ELF-1 (cell line): Measurements from ENCODE around the gene COPA.
"Not testable (repeated sequence)": the region's sequence is repeated elsewhere in the genome, so short reads cannot be mapped to it uniquely, and the experiment has no call there.

Source experiments
- DNase-seq: peaks from one replicate; pipeline ENCODE4 v3.0.0-alpha.2; 2016; ENCODE audit warnings: low read depth, low spot score

Gene COPA

DNA sequence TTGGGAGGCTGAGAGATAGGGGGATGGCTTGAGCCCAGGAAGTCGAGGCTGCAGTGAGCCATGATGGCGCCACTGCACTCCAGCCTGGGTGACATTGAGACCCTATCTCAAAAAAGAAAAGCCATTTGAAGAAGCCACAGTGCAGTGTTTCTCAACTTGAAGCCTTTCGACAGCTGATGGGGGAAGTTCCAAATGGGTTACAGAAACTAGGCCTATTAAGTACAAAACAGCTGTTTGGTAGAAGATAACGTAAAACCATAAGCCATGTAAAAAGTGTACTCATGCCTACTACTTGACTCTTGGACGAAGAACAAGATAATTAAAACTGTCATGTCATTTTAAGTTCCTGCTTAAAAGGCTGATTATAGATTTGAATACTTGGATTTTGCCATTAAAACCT, 16.6 kb downstream of the COPA start:
- DNase-seq: no peak

- DNase-seq: no peak
These were observed 17.8 kb downstream of the COPA start for GRCh38 chr1:160325252-160325651.

DNA sequence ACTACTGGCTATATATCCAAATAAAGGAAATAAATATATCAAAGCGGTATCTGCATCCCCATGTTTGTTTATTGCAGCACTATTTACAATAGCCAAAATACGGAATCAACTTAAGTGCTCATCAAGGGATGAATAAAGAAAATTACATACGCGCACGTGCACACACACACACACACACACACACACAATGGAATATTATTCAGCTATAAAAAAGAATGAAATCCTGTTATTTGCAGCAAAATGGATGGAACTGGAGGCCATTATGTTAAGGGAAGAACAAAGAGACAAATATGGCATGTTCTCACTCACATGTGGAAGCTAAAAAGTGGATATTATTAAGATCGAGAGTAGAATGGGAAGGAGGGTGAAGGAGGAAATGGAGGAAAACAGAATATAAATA, 20.2 kb downstream of the COPA start:
- no peak for DNase-seq

GRCh38 chr1:160315359-160315758, 27.7 kb downstream of the COPA start:
- no peak for DNase-seq

DNA sequence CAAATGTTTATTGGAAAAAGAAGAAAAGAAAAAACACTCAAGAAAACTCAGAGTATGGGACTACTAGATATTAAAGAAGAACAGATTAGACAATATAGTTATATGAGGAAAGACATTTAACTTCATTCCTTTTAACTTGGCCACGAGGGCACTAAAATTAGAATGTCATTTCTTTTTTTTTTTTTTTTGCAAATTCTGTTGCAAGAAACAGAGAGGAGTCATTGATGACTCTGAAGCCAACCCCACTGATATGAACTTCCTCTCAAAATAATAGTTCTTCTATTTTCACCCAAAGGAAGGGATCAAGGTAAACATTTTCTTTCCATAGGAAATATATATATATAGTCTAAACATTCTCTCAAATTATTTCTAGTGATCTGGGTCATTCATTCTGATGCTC, 33.5 kb downstream of the COPA start:
- DNase-seq: no peak

DNA sequence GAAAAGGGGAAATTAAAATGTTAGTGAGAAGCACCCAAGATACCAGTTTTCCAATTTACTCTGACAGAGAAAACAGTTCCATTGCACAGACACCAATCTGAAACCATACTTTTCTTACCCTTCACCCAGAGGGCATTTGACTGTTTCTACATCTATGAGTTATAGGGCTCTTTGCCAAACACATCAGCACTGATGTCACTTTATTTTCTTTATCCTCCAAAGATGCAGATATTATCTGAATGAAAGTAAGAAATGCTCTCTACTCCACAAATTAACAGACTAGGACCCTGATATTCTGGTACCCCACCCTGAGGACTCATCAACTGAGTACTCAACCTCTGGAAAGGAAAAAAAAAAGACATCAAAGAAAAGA, 33.9 kb downstream of the COPA start:
- DNase-seq: no peak

GRCh38 chr1:160308451-160309184, 34.4 kb downstream of the COPA start:
- no peak for DNase-seq

- DNase-seq: peak; percentile 47
These were observed 35.8 kb downstream of the COPA start for GRCh38 chr1:160307118-160307791.

- no peak for DNase-seq
These were observed 42.9 kb downstream of the COPA start for GRCh38 chr1:160300173-160300572.

DNA sequence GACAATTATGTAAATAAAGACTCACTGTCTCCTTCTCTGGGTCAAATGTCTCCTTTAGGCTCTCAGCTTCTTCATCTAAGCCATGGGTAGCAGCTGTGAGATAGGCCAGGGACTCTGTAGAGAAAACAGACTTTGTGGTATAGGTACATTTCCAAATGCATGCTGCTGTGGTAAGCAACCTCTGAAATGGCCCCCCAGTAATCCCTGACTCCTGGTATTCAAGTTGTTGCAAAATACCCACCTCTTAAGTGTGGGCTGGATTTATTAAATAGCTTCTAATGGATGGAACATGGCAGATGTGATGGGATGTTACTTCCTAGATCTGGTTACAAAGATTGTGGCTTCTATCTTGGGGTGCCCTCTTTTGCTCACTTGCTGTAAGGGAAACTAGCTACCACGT, 47.0 kb downstream of the COPA start:
- no peak for DNase-seq

- DNase-seq: no peak
These were observed 49.8 kb downstream of the COPA start for GRCh38 chr1:160293020-160293968.

- peak; percentile 83 for DNase-seq
These were observed 51.5 kb downstream of the COPA start for GRCh38 chr1:160291248-160292220.

GRCh38 chr1:160287769-160288168, 55.3 kb downstream of the COPA start:
- DNase-seq: not testable (repeated sequence)

- no peak for DNase-seq
These were observed 57.5 kb downstream of the COPA start for GRCh38 chr1:160285506-160285905.

DNA sequence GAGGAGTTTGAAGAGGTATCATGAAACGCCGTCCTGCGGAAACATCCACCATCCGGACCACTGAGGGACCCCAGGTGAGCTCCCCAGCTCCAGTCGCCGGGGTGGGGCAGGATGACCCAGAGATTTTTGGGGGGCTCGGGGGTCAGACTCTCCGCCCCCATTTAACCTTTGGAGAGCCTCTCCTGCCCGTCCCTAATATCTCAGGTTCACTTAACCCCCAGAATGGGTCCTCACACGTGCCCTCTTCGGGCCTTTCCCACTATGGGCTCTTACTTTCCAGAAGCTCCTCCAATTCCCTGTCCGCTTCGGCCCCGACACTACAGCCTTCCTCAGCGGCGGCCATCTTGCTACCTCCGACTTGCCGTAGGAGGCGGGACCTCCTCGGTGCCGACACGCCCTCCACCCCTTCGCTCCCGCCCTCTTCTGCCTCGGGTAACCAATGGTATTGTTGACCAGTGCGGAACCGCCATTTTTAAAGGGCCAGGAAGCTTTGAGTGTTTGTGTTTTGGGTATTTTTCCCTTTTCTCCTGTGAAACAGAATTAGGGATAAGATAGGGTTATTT, 58.2 kb downstream of the COPA start, which contains the start of gene PEX19:
Gene PEX19 (minus strand): TSS at position 352 of the 563 bp plus-strand sequence. CDS start 9 bp downstream, at position 343.
- DNase-seq: peak; percentile 95

DNA sequence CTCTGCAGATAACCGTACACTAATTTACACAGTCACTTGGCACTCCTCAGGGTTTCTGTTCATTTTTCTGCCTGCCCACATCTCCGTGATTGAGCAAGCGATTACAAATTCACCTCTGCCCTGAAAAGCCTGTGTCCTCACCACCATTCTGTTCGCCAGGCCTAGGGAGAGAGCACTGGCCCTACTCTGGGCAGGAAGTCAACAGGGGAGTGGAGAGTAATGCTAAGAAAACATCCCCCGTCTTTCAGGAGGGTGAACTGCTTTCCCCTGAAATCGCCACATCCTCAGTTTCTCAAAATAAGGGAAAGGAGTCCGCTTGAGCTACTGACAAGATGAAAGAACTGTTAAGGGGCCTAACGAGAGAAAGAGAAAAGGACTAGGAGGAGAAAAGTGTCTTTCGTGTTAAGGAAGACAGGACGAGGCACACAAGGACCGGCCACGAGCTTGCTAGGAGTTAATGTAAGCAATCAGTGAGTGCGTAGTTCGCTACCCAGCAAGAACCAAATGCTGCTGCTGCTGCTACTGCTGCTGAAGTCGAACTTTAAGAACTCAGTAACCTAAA, 58.7 kb downstream of the COPA start:
- DNase-seq: no peak

- DNase-seq: no peak
These were observed 60.2 kb downstream of the COPA start for GRCh38 chr1:160282807-160283206.

- no peak for DNase-seq
These were observed 65.1 kb downstream of the COPA start for GRCh38 chr1:160277987-160278386.

DNA sequence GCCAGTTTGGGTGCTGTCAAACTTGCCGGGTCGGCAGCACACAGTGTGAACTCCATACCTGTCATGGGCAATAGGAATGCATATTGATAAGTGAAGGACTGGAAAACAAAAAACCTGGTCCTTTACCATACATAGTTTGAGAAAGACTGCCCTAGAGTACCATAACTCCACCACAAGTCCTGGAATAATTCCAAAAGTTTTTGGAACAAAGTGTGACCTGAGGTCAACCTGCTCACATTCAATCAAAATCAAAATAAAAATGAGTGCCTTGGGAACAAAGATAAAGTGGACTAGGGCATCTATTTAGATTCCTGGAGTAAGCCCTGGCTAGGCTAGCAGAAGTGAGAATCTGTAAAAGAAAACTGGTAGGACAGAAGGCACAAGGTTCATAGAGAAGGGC, 65.7 kb downstream of the COPA start:
- no peak for DNase-seq

DNA sequence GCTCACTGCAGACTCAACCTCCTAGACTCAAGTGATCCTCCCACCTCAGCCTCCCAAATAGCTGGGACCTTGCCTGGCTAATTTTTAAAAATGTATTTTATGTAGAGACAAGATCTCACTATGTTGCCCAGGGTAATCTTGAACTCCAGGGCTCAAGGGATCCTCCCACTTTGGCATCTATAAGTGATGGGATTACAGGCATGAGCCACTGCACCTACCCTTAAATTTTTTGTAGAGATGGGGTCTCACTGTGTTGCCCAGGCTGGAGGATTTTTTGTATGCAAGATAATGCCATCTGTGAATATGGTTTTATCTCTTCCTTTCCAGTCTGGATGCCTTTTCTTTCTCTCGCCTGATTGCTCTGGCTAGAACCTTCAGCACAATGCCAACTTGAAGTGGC, 72.0 kb downstream of the COPA start:
- no peak for DNase-seq
